COR-L47 (cell line): Measurements from ENCODE around the gene LEUTX.
"Not testable (repeated sequence)": the region's sequence is repeated elsewhere in the genome, so short reads cannot be mapped to it uniquely, and the experiment has no call there.

Experiments
- DNase-seq: peaks from one replicate; lab custom pipeline; 2025; lab: John Stamatoyannopoulos, UW

LEUTX gene

GRCh38 chr19:39780894-39781293 is 2.2 kb downstream of the LEUTX start:
- DNase-seq = no peak

GRCh38 chr19:39788244-39788643 is 9.6 kb downstream of the LEUTX start:
- no peak for DNase-seq

- DNase-seq = peak; percentile 64
Measured at GRCh38 chr19:39792999-39793546, 14.4 kb downstream of the LEUTX start.

GRCh38 chr19:39795001-39795400 is 16.3 kb downstream of the LEUTX start:
- no peak for DNase-seq

- DNase-seq = no peak
Measured at GRCh38 chr19:39796000-39796498, 17.4 kb downstream of the LEUTX start.

- no peak for DNase-seq
Measured at GRCh38 chr19:39797083-39797482, 18.4 kb downstream of the LEUTX start.

- DNase-seq = no peak
Measured at GRCh38 chr19:39802958-39803357, 24.3 kb downstream of the LEUTX start.

- DNase-seq = no peak
Measured at GRCh38 chr19:39805104-39805503, 26.4 kb downstream of the LEUTX start.

GRCh38 chr19:39807846-39808364 is 29.3 kb downstream of the LEUTX start:
- no peak for DNase-seq

- DNase-seq = not testable (repeated sequence)
Measured at GRCh38 chr19:39808688-39809087, 30.0 kb downstream of the LEUTX start.

GRCh38 chr19:39809368-39809767 is 30.7 kb downstream of the LEUTX start:
- no peak for DNase-seq

- DNase-seq = no peak
Measured at GRCh38 chr19:39810424-39810823, 31.8 kb downstream of the LEUTX start.

- DNase-seq = no peak
Measured at GRCh38 chr19:39811064-39811463, 32.4 kb downstream of the LEUTX start.

- no peak for DNase-seq
Measured at GRCh38 chr19:39813264-39813993, 34.8 kb downstream of the LEUTX start.

GRCh38 chr19:39814111-39814510 is 35.5 kb downstream of the LEUTX start:
- DNase-seq = not testable (repeated sequence)

- no peak for DNase-seq
Measured at GRCh38 chr19:39814595-39814994, 35.9 kb downstream of the LEUTX start.

- DNase-seq = no peak
Measured at GRCh38 chr19:39816287-39817048, 37.8 kb downstream of the LEUTX start.

- DNase-seq = no peak
Measured at GRCh38 chr19:39817888-39818561, 39.4 kb downstream of the LEUTX start.

- DNase-seq = no peak
Measured at GRCh38 chr19:39818626-39819097, 40.0 kb downstream of the LEUTX start.

GRCh38 chr19:39819786-39820185 is 41.1 kb downstream of the LEUTX start:
- DNase-seq = no peak

- no peak for DNase-seq
Measured at GRCh38 chr19:39820696-39821095, 42.0 kb downstream of the LEUTX start.

GRCh38 chr19:39823686-39824085 is 45.0 kb downstream of the LEUTX start:
- no peak for DNase-seq
